HG03025 (cell line): Measurements from ENCODE around the gene AMFR.
"Not testable (repeated sequence)": the region's sequence is repeated elsewhere in the genome, so short reads cannot be mapped to it uniquely, and the experiment has no call there.

Source experiments
- ATAC-seq: cut with Tn5 transposase; IDR thresholded peaks from one replicate; pipeline ENCODE4 v1.9.1; 2021; ENCODE audit warnings: mild to moderate bottlenecking, moderate library complexity; ENCODE audit not compliant: unreplicated experiment, low FRiP score

Gene AMFR

DNA sequence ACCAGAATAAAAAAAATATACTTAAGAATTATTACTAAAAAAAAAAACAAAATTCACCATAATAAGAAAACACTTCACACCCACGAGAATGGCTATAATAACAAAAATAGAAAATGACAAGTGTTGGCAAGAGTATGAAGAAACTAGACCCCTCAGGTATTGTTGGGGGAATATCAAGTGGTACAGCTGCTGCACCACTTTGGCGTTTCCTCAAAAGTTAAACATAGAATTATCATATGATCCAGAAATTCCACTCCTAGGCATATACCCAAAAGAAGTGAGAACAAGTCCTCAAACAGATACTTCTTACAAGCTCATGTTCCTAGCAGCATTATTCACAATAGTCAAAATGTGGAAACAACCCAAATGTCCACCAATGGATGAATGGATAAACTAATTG, 26.3 kb downstream of the AMFR start:
- no peak for ATAC-seq

DNA sequence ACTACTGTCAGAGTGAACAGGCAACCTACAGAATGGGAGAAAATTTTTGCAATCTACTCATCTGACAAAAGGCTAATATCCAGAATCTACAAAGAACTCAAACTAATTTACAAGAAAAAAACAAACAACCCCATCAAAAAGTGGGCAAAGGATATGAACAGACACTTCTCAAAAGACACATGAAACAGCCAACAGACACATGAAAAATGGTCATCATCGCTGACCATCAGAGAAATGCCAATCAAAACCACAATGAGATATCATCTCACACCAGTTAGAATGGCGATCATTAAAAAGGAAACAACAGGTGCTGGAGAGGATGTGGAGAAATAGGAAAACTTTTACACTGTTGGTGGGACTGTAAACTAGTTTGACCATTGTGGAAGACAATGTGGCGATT, 28.6 kb downstream of the AMFR start:
- not testable (repeated sequence) for ATAC-seq

GRCh38 chr16:56389554-56389953, 35.8 kb downstream of the AMFR start:
- no peak for ATAC-seq

- no peak for ATAC-seq
Observed at GRCh38 chr16:56388209-56388608, 37.1 kb downstream of the AMFR start.

DNA sequence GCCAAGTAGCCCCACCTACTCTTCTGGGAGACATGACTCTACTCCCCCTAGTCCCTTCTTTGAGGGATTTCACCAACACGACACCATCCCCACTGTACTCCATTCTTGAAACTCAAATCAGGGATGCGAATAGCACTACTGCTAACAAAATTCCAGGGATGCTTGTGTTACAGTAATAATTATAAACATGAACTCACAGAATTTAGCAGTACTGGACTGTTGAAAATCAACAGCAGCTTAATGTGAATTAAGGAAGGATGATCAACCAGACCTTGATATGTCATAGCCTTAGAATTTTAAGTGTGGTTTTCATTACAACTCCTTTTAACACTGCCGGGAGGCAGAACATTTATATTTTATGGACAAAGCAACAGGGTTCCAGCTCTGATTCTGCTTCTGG, 37.9 kb downstream of the AMFR start:
- no peak for ATAC-seq

GRCh38 chr16:56384074-56384721, 41.1 kb downstream of the AMFR start:
- no peak for ATAC-seq

GRCh38 chr16:56382901-56383355, 42.4 kb downstream of the AMFR start:
- ATAC-seq, result no peak

- no peak for ATAC-seq
Observed at GRCh38 chr16:56382459-56382858, 42.9 kb downstream of the AMFR start.

GRCh38 chr16:56380778-56381485, 44.4 kb downstream of the AMFR start:
- ATAC-seq, result not testable (repeated sequence)

DNA sequence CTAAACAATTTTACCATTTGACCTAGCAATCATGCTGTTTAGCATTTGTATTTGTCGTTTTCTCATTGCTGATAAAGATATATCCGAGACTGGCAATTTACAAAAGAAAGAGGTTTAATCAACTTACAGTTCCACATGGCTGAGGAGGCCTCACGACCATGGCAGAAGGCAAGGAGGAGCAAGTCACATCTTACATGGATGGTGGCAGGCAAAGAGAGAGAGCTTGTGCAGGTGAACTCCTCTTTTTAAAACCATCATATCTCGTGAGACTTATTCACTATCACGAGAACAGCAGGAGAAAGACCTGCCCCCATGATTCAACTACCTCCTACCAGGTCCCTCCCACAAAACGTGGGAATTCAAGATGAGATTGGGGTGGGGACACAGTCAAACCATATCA, 46.3 kb downstream of the AMFR start:
- ATAC-seq, result not testable (repeated sequence)

GRCh38 chr16:56375792-56376191, 49.6 kb downstream of the AMFR start:
- not testable (repeated sequence) for ATAC-seq

DNA sequence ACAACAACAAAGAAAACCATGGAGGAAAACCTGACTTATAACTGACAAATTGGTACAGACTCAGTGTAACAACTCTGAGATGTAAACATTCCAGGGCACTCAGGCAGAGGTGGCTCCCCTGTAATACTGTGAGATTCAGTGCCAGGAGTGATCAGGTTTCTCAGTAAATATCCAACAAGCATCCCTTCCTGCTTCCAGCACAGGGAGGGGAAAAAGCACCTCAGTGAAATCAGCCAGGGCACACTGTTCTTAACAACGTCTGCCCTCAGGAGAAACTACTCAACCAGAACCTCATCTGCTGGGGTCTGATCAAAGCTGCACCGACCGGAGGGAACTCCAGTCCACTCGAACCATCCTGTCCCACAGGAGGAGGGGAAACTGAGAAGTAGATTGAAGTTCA, 52.3 kb downstream of the AMFR start:
- no peak for ATAC-seq

DNA sequence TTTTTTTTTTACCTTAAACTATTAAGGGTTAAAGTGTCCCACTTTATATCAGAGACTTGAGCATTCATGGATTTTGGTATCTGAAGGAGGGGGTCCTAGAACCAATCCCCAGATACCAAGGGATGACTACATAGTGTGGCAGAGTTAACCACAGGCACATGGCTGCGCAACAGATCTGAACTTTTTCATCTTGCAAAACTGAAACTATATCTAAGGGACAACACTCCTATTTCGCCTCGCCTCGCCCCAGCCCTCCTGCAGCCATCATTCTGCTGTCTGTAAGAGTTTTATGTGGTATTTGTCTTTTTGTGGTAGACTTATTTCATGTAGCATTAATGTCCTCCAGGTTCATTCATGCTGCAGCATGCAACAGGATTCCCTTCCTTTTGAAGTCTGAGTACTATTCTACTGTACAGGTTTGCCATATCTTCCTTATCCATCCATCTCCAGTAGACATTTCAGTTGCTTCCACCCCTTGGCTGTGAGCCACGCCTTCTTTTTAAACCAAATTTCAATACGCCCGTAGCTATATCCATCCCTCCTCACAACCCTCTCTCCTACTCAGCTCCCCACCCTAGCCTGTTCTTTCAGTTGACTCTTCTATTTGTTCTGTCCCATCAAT, 53.2 kb downstream of the AMFR start:
- ATAC-seq, result no peak

GRCh38 chr16:56371660-56371937, 53.7 kb downstream of the AMFR start:
- no peak for ATAC-seq

DNA sequence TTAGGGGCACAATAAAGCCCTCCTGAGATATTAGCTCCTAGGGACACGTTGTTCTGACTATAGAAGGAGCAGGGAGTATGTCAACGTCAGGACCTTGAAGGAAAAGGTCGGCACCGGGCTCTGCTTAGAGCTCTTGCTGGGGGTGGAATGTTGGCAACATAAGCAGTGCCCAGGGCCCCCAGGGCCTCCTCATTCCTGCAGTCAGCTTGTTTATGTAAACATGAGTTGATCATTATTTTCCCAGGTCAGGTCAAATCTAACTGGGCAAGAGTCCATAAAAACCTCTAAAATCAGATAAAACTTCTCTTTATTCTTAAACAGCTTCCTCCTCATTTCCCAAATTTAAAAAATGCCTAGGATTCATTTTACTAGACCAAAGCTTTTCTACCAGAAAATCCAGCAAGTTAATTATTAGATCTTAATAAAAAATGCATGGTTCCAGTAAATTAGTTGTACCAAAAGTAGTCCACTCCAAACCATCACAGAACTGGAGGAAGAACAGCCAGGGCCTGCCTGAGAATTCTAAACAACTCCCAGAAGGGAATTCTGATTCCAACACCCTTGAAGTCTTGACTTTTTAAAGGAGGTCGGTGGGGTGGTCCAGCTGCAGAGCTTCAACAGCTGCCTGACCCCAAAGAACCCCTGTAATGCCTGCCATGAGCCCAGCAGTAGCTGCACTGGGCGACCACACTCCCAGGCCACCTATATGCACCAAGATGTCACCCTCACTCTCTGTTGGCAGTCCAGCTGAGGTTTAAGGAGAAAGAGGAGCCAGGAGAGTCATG, 54.3 kb downstream of the AMFR start:
- no peak for ATAC-seq

GRCh38 chr16:56370185-56370874, 55.0 kb downstream of the AMFR start:
- ATAC-seq, result no peak

DNA sequence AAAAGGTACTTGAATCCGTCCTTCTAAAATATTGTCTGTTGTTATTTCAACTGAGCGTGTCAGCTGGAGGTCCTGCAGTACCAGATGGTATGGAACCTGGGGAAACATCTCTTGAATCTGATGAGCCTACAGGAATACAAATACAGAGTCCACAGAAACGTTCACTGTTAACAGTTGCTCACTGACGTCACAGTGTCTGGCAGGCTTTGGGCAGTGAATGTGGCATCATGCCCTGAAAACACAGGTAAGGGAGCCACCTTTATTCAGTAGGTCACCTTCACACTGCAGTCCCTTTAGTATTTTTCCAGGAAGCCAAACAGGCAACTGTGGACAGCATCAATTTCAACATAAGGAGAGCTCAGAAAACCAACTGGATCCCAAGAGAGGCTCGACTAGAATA, 56.1 kb downstream of the AMFR start:
- ATAC-seq, result no peak

GRCh38 chr16:56368545-56368944, 56.8 kb downstream of the AMFR start:
- no peak for ATAC-seq

DNA sequence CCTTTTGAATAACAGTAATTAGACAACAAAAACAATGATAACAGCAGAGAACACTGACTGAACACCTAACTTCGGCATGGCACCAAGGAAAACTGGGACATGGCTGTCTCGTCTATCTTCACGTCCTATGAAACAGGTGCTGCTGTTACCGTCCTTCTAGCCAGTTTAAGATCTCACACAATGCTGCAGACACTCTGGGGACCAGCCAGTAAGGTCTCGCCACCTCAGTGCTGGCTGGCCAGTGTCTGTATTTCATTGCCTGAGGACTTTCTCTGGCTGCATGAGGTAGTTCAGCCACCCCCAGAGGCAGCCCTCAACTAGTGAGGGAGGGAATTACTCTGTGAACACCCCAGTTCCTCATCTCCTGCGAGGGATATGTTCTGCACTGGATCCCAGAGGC, 57.6 kb downstream of the AMFR start:
- no peak for ATAC-seq

- ATAC-seq, result no peak
Observed at GRCh38 chr16:56366945-56367344, 58.4 kb downstream of the AMFR start.

DNA sequence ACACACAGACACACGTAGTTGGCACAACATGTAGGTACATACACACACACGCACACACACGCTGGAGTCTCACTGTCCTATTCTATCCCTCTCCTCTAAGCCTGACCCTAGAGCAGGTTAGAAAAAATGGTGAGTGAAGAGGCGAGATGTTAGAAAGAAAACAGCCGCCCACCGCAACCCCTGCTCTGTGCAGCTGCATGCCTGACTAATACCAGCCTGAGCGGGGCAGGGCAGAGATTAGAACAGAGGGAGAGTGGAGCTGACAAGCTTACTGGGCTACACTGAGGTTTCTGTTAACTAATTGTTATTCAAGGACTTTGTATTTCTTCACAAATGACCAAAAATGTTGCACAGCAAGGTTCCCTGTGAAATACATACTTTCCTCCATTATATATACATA, 59.8 kb downstream of the AMFR start:
- no peak for ATAC-seq
